RPMI8226 (cell line): Measurements from ENCODE around the gene TRAPPC1.
A peak's percentile ranks its signal among the peaks of the same experiment; 100 is the strongest.

Source experiments
- DNase-seq: peaks from one replicate; pipeline ENCODE4 v3.0.0-alpha.2; 2015

TRAPPC1 gene

DNA sequence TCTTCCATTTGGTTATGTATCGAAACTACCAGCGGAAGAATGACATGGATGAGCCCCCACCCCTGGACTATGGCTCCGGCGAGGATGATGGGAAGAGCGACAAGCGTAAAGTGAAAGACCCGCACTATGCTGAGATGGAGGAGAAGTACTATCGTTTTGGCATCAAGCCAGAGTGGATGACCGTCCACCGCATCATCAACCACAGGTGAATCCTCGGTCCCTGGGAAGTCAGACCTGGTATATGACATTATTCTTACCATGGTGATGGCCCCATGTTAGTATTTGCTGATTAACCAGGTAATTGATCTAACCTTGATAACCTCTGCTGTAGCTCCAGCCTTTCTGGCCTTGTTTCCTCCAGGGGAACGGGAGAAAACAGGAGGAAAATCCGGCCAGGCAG, 34.7 kb downstream of the TRAPPC1 start:
- no peak for DNase-seq

DNA sequence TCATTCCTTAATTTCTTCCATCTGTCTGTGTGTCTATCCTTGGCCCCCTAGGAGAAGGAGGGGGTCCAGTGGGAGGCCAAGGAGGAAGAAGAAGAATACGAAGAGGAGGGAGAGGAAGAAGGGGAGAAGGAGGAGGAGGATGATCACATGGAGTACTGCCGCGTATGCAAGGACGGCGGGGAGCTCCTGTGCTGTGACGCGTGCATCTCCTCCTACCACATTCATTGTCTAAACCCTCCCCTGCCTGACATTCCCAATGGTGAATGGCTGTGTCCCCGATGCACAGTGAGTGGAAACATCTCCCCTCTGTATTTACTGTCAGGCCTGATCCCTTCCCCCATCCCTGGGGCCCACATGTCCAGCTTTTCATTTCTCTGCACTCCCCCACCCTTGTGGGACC, 36.9 kb downstream of the TRAPPC1 start:
- no peak for DNase-seq

DNA sequence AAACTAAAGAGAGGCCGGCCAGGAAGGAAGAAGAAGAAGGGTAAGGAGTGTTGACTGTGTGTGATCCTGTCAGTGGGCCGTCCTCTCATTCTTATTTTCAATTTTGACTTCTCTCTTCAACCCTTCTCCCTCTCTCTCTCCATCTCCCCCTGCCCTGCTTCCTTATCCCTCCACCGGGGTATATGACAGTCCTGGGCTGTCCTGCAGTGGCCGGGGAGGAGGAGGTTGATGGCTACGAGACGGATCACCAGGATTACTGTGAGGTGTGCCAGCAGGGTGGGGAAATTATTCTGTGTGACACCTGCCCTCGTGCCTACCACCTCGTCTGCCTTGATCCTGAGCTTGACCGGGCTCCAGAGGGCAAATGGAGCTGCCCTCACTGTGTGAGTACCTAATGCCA, 37.5 kb downstream of the TRAPPC1 start:
- no peak for DNase-seq

DNA sequence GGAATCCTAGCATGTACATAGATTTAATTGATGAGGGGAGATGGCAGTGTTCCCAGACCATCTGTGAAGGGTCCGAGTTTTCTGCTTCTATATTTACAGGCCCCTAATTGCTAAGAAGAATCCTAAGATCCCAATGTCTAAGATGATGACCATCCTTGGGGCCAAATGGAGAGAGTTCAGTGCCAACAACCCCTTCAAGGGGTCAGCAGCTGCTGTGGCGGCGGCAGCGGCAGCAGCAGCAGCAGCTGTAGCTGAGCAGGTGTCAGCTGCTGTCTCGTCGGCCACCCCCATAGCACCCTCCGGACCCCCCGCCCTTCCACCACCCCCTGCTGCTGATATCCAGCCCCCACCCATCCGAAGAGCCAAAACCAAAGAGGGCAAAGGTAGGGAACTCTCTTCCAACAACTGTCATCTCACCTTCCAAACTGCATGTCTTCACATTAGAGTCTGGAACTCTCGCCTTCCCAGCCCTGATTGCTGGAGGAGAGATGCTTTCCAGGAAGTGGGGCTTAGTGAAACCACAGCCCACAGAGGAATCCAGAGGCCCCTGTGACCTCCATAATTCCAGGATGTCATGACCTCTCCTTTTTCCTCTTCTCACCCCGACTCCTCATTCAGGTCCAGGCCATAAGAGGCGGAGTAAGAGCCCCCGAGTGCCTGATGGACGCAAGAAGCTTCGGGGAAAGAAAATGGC, 38.4 kb downstream of the TRAPPC1 start:
- DNase-seq = no peak

DNA sequence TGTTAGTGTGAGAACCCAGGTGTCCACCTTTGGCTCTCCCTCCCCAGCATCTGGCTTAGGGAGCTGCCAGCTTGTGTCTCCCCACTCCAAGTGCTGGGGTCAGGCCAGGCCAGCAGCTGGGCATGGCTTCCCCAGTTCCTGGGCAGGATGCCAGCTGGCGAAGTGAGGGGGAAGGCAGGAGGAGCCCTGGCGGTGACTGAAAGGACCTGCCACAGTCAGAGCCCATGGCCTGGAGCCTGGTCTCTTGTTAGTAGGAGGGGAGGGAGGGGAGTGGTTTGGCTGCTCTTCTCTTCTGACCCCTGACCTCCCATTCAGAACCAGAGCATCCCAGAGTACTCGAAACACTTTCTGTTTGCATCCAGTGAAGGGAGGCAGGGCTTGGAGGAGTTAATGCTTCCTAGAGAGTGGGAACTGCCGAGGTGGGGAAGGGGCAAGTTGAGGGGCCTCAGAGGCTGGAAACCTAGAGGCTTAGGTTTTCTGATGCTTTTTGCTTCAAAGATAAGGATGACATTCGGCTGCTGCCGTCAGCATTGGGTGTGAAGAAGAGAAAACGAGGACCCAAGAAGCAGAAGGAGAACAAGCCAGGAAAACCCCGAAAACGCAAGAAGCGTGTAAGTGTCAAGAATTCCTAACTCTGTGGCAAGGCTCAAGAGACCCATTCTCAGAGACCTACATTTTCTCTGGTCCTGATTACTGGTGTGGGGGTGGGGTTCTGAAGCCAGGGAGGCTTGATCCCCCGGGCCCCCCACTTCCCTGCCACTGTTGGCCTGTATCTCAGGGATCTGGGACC, 42.4 kb downstream of the TRAPPC1 start:
- DNase-seq = peak; percentile 96

DNA sequence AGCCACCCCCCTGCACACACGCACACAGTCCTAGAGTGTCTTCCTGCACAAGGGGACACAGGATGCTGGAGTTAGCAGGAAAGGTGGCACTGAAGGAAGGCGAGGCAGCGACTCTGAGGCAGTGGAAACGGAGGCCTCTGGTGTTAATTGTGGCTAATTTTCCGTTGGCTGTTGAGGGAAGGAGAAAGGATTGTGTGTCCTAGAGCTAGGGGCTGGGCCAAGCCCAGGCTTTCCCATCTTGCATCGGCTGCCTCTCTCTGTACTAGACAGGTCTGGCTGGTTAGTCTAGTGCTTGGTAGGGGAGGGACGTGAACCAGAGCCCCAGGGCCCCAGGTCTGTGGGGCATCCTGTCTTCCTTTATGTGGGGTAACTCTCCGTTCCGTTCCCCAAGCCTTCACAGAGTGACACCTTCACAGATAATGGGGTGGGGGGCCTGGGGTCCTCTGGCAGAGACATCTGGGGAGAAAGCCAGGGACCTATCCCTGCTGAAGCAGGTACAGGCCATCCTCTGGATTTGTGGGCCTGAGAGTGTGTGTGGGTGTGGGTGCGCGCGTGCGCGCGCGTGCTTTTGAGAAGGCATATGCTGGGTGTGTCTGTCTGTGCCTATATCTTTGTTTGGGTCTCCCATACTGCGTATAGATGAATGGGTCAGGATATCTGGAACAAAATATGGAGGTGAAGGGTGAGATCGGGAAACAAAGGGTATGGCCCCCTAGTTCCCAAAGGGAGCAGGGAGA, 43.4 kb downstream of the TRAPPC1 start, which contains the start of gene CHD3:
Gene CHD3 (plus strand): TSS at position 606 of the 737 bp plus-strand sequence. CDS start 212 bp downstream, outside the sequence.
- peak; percentile 24 for DNase-seq

DNA sequence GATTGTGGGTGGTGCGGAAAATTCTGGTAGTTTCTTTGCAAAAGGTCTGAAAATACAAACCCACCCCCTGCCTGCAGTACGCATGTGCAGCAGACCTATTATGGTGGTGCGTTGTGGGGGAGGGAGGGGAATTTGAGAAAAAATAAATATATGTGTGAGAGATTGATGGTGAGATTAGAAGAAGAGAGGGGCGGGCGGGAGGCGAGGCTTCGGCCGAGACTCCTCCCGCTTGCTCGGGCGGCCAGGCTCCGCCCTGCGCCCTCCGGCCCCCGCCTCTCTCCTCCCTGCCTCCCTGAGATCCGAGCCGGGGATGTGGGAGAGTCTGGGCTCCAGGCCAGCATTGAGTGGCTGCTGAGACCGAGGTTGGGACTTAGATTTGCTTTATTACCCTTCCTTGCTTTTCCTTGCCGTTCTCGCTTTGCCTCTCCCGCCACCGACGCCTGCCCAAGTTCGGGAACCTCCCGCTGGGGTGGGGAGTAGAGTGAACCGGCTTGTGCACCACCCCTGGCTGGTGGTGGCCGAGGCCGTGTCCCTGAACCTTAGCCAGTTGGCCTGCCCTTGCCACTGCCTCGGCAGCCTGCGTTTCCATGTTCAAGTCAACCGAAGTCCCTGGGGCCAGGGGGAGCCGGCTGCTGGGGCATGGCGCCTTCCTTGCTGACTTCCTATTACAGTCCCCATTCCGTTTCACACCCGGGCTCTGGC, 44.1 kb downstream of the TRAPPC1 start:
- DNase-seq = peak; percentile 89

DNA sequence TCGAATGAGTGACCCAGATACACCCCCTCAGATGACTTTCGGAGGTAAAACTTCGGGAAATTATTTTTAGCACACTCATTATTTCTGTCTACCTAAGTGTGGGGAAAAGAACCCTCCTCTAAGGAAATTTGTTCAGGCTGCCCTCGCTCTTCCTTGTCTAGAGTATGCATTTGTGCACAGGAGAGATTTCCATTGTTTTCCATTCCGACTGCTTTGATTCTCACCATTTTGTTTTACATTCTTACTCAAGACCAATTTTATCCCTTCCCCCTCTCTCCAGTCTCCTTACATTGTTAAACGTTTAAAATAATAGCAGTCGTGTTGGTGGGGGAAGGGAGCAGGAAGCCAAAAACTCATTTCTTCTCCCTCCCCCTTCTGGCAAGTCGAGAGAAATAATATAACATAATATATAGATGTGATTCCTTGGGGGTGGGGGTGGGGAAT, 44.7 kb downstream of the TRAPPC1 start:
- no peak for DNase-seq

DNA sequence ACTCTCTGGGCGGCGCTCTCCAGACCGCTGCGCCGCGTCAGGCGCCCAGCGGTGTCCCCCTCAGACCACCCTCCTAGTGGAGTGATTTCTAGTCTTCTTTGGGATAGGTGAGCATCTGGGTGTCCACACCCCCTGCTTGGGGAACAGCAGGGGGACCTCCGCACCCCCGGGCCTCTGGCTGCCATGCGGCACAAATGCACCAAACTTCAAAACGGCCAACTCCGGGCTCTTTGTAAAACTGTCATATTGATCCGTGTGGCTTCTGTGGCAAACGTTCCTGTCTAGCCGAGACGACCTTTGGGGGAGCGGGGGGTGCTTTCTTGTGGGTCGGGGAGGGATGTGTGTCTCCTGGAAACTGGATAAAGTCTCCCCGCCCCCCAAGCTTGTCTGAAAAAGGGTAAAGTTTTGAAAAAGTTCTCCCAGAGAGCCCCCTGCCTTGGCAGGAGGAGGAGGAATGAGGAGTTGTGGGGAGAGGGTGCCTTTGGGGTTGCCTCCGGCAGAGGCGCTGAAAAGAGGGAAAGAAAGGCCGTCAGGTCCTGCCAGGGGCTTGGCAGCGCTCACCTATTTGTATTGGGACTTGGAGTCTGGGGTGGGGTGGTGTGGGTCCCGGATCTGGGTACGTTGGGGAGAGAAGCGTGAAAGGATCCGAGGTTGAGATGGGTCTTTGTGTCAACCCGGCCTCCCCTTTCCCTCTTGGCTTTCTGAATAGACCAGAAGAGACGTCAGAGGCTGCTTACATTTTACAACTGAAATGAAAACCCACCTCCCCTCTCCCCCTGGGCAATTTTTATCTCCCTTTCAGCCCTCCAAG, 45.3 kb downstream of the TRAPPC1 start:
- peak; percentile 35 for DNase-seq

DNA sequence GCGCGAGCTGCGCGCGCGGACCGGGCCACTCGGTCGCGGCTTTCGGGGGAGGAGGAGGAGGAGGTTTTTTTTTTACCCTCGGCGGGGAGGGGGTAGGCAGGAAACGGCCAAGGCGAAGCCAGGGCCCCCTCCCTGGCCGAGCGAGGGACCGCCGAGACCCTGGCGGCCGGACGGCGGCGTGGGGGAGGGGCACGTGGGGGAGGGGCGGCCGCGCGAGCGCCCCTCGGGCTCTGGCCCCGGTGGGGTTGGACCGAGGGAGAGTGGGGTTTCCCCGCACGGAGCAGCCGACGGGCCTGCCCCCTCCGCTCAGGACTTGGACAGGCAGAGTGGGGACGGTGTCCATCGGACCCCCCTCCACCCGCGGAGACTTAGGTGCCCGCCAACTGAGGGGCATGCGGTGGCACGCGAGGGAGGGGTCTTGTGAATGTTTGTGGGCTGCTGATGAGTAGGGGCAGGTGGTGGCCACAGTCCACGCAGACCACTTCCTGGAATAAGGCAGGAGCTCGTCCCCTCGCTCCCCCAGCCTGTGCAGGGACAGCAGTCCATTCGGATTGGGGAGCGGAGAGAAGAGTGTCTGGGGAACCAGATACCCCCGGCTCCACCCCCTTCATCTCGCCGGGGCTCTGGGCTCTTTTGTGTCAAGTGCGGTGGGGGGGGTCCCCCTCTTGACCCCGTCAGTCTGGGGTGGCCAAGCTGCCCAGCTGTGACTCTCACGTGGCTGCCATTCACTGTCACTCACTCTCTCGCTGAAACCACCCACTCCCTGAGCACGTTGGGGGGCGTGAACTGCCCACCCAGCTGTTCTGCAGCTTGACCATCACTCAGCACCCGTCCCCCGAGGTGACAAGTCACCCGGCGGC, 46.1 kb downstream of the TRAPPC1 start:
- peak; percentile 50 for DNase-seq

DNA sequence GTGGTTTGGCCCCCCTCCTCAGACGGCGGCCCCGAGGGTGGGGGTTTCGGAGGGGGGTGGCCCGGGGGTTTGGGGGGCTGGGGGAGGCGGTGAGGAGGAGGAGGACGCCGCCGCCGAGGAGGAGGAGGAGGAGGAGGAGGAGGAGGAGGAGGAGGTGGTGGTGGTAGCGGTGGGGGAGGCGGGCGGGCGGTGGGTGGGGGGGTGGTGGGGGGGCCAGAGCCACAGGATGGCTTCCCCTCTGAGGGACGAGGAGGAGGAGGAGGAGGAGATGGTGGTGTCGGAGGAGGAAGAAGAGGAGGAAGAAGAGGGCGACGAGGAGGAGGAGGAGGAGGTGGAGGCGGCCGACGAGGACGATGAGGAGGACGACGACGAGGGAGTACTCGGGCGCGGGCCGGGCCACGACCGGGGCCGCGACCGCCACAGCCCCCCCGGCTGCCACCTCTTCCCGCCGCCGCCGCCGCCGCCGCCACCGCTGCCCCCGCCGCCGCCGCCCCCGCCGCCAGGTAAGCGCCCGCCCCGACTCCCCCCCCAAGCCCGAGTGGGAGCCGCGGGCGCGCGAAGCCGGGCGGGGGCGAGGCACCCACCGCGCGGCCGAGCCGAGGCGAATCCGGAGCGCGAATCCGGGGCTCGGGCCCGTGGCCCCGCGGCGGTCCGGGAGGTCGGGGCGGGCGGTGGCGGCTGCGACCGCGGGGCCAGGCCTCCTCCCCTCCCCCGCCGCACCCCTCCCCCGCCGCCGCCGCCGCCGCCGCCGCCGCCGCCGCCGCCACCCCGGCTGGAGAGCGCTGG, 47.0 kb downstream of the TRAPPC1 start:
- DNase-seq = no peak

DNA sequence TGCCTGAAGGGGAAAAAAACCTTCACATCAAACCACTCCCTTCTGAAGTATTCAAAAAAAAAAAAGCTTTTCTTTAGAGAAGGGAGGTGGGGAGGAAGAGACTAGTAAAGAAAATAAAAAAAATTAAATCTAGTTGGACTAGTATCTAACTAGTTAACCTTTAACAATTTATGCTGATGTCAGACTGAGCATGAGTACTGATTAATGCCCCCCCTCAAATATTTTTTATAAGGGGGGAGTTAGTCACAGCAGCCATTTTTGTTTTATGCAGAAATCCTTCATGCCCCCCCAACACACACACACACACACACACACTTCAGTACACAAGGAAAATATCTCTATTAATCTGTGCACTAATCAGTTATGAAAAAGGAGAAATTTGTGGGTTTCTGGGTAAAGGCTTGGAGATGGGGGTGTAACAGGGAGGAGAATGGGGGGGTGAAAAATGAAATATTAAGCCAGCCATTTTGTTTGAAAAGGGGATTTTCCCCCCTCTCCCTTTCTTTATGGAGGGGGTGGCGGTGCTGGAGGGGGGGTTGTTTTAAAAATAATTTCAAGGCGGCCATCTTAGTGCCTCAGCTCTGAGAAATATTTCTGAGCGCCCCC, 47.9 kb downstream of the TRAPPC1 start:
- no peak for DNase-seq

DNA sequence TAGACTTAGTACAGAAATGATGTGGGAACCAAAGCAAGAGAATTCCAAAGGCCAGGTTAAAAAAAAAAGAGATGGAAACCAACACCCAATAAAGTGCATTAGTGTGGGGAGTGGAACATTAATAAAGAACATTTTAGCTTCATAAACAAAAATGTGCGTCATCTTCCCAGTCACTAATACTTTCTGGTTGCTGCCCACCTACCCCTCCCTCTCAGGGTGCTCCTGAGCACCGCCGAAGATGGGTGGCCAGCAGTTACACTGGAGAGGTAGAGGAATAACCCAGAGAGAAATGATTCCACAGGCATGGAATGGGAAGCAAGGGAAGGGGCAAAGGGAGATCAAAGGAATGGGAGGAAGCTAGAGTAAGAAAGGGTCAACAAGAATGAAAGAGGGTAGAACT, 49.1 kb downstream of the TRAPPC1 start:
- no peak for DNase-seq

DNA sequence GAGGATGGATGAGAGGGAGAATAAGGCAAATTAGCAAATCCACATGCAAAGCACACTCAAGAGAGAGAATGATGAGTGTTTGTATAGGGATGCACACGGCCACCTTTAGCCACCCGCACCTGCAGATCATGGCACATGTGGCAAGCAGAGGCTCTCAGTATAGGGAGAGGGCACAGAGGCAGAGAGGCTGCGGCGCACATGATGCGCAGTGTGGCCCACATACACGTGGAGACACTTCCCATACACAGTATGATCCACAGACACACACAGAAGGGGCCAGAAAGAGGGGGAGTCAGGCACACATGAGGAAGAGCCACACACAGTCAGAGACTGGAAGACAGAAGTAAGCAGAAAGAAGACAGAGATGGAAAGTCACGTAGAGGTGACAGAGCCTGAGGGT, 49.7 kb downstream of the TRAPPC1 start:
- no peak for DNase-seq

DNA sequence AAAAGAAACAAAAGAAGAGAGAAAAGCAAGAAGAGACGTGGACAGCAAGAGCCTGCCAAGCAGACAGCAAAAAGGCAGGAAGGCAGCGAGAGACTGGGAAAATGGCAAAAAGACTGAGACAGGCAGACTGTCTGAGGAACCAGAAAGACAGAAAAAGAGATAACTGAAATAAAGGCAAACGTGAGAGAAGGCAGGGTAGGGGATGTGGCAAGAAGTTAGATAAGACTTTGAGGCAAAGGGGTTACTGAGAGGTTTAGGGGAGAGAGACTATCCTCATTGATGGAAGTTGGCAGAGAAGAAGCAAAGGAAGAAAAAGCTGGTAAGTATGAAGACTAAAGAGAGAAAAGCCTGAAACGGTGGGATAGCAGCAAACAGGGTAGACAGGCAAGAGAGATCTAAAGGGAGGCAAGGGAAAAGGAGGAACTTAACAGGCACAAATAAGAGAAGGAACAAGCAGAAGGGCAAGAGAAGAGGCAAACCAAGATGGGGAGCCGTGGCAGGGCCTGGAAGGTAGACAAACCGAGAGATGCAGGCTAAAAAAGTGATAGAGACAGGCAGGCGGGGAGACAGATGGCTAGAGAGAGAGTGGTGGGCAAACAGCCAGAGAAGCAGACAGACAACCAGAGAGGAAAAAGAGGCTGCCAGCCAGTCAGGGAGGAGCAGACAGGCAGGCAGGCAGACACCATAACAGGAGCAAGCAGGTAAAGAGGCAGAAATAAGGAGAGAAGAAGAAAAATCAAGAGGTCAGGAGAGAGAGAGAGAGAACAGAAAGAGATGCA, 50.3 kb downstream of the TRAPPC1 start:
- DNase-seq = peak; percentile 46
